ENCODE measurements around the gene MEOX1. TPM values are rescaled to one million over a fixed set of nuclear protein-coding genes. Genes with fewer than 3 reads are reported as not detected.

MEOX1 gene
- total and polyA plus RNA-seq, 4 experiments from 2014 or later = 1.7 to 8.4 (median 3.6) TPM

DNA sequence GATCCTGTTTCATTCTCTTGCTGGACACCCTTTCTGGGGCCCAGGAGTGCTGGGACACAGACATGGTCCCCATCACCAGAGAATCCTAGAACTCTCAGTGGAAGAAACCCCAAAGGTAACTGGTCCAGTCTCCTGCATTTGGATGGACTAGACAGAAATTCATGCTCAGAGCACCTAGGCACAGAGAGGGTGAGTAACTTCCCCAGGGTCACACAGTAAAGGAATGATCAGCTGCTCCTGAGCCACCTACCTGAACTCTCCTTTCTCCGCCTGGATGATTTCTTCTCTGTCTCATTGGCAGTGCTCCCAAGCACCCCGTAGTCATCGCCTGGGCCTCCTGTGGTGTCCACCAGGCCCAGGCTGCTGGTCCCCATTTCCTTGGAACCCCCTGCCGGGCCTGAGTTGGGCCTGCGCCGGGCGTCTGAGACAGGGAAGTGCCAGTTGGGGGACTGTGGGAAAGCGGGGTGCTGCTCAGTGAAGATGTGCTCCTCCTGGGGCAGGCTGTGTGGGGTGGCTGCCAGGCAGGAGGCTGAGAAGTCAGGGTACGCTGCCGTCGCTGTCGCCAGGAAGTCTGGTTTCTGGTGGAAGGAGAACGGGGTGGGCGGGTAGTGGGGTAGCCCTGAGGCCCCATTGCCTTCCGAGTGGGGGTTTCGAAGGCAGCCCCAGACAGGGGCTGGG, 767 bp downstream of the MEOX1 start:
- intact Hi-C loops (cut with micrococcal nuclease) = no loop called here
- Mint-ChIP-seq H3K9me3 (no peaks in the 10 kb centered on the region), H3K4me1 (peaks cover 22 to 64% (median 54%) of the 10 kb centered on the region in 4 donors), H3K36me3 (no peaks in the 10 kb centered on the region), H3K27me3 (no peaks in the 10 kb centered on the region), H3K4me3 (peak overlapping the region; percentile 33 to 87 (median 68)), H3K27ac (peak overlapping the region; percentile 37 to 82 (median 70))
- Histone ChIP-seq H3K27me3 (ENCODE audit: insufficient read depth, low read length) (no peaks in the 10 kb centered on the region), H3K9me3 (ENCODE audit: control insufficient read depth in 1 of 2, low read length in 2 of 2) (no peaks in the 10 kb centered on the region), H3K4me3 (ENCODE audit: low read length in 2 of 2) (peak overlapping the region in 1 of 2 donors; percentile 38), H3K36me3 (ENCODE audit: insufficient read depth, low read length) (no peaks in the 10 kb centered on the region), H3K27ac (ENCODE audit: low read depth, low read length) (peak overlapping the region; percentile 20), H3K4me1 (ENCODE audit: insufficient read depth, low read length) (peaks cover 71% of the 10 kb centered on the region)
- ChIA-PET POLR2A (ENCODE audit: partially characterized antibody) (interaction anchor here (1.4 kb wide), 1 partner anchor 273 kb away, joined by 3 read pairs; no protein-coding TSS in a partner anchor), CTCF (ENCODE audit: partially characterized antibody) (interaction anchor here (0.9 to 1.8 kb wide), 2 partner anchors 9 to 84 kb away, joined by 4 to 7 read pairs; no protein-coding TSS in a partner anchor)
- peak in 3 of 5 donors; percentile 10 to 45 (median 13) for DNase-seq

GRCh38 chr17:43659823-43660617, 1.7 kb downstream of the MEOX1 start:
- Mint-ChIP-seq H3K27me3 (no peaks in the 10 kb centered on the region), H3K9me3 (no peaks in the 10 kb centered on the region), H3K4me3 (peak overlapping the region; percentile 33 to 87 (median 68)), H3K4me1 (peaks cover 27 to 69% (median 59%) of the 10 kb centered on the region in 4 donors), H3K27ac (peak overlapping the region in 6 of 7 donors; percentile 13 to 92 (median 68)), H3K36me3 (no peaks in the 10 kb centered on the region)
- no peak for DNase-seq
- H3K27me3 ChIP-seq (ENCODE audit: insufficient read depth, low read length) = no peaks in the 10 kb centered on the region
- peak overlapping the region; percentile 20 for H3K27ac ChIP-seq (ENCODE audit: low read depth, low read length)
- POLR2A ChIA-PET (ENCODE audit: partially characterized antibody) = interaction anchor here (1.1 kb wide), 1 partner anchor 11 kb away, joined by 3 read pairs; no protein-coding TSS in a partner anchor
- peaks cover 79% of the 10 kb centered on the region for H3K4me1 ChIP-seq (ENCODE audit: insufficient read depth, low read length)
- peak overlapping the region in 1 of 2 donors; percentile 38 for H3K4me3 ChIP-seq (ENCODE audit: low read length in 2 of 2)
- no peaks in the 10 kb centered on the region for H3K36me3 ChIP-seq (ENCODE audit: insufficient read depth, low read length)
- CTCF ChIA-PET (ENCODE audit: partially characterized antibody) = interaction anchor here (1.7 to 2.1 kb wide), 3 partner anchors 8 to 86 kb away, joined by 4 to 12 read pairs (median 4); no protein-coding TSS in a partner anchor
- no peaks in the 10 kb centered on the region for H3K9me3 ChIP-seq (ENCODE audit: control insufficient read depth in 1 of 2, low read length in 2 of 2)
- intact Hi-C loops (cut with micrococcal nuclease) = no loop called here

GRCh38 chr17:43658900-43659299, 2.8 kb downstream of the MEOX1 start:
- H3K9me3 ChIP-seq (ENCODE audit: control insufficient read depth in 1 of 2, low read length in 2 of 2) = no peaks in the 10 kb centered on the region
- H3K36me3 ChIP-seq (ENCODE audit: insufficient read depth, low read length) = no peaks in the 10 kb centered on the region
- H3K27me3 ChIP-seq (ENCODE audit: insufficient read depth, low read length) = no peaks in the 10 kb centered on the region
- DNase-seq = no peak
- Mint-ChIP-seq H3K9me3 (no peaks in the 10 kb centered on the region), H3K4me3 (peak overlapping the region in 6 of 8 donors; percentile 17 to 87 (median 50)), H3K36me3 (no peaks in the 10 kb centered on the region), H3K27me3 (no peaks in the 10 kb centered on the region), H3K4me1 (peaks cover 25 to 68% (median 57%) of the 10 kb centered on the region in 4 donors), H3K27ac (peak overlapping the region in 3 of 7 donors; percentile 10 to 72 (median 12))
- no peak overlapping the region for H3K27ac ChIP-seq (ENCODE audit: low read depth, low read length)
- H3K4me1 ChIP-seq (ENCODE audit: insufficient read depth, low read length) = peaks cover 79% of the 10 kb centered on the region
- H3K4me3 ChIP-seq (ENCODE audit: low read length in 2 of 2) = peak overlapping the region in 1 of 2 donors; percentile 38
- POLR2A ChIA-PET (ENCODE audit: partially characterized antibody) = interaction anchor here (1.1 kb wide), 1 partner anchor 12 kb away, joined by 3 read pairs; no protein-coding TSS in a partner anchor
- intact Hi-C loops (cut with micrococcal nuclease) = no loop called here
- CTCF ChIA-PET (ENCODE audit: partially characterized antibody) = interaction anchor here (1.2 to 2.1 kb wide), 4 partner anchors 9 to 84 kb away, joined by 3 to 12 read pairs (median 4); no protein-coding TSS in a partner anchor

GRCh38 chr17:43655693-43656255, 5.9 kb downstream of the MEOX1 start:
- Histone ChIP-seq H3K27ac (ENCODE audit: low read depth, low read length) (no peak overlapping the region), H3K9me3 (ENCODE audit: control insufficient read depth in 1 of 2, low read length in 2 of 2) (no peaks in the 10 kb centered on the region), H3K36me3 (ENCODE audit: insufficient read depth, low read length) (no peaks in the 10 kb centered on the region), H3K4me1 (ENCODE audit: insufficient read depth, low read length) (peaks cover 54% of the 10 kb centered on the region), H3K4me3 (ENCODE audit: low read length in 2 of 2) (no peak overlapping the region), H3K27me3 (ENCODE audit: insufficient read depth, low read length) (no peaks in the 10 kb centered on the region)
- POLR2A ChIA-PET (ENCODE audit: partially characterized antibody) = interaction anchor here (1.3 kb wide), 1 partner anchor 15 kb away, joined by 4 read pairs; no protein-coding TSS in a partner anchor
- no peaks in the 10 kb centered on the region for H3K27me3 Mint-ChIP-seq
- no peaks in the 10 kb centered on the region for H3K9me3 Mint-ChIP-seq
- intact Hi-C loops (cut with micrococcal nuclease) = no loop called here
- peak overlapping the region; percentile 27 to 91 (median 88) for H3K27ac Mint-ChIP-seq
- no peak for DNase-seq
- H3K36me3 Mint-ChIP-seq = no peaks in the 10 kb centered on the region
- CTCF ChIA-PET (ENCODE audit: partially characterized antibody) = interaction anchor here (0.9 to 2.0 kb wide), 5 partner anchors 10 to 262 kb away, joined by 3 to 9 read pairs (median 3); no protein-coding TSS in a partner anchor
- H3K4me1 Mint-ChIP-seq = peaks cover 15 to 41% (median 36%) of the 10 kb centered on the region in 4 donors
- peak overlapping the region; percentile 48 to 82 (median 72) for H3K4me3 Mint-ChIP-seq

- no peak for DNase-seq
- no peak overlapping the region for H3K4me3 ChIP-seq (ENCODE audit: low read length in 2 of 2)
- Mint-ChIP-seq H3K4me3 (no peak overlapping the region), H3K4me1 (peaks cover 13 to 30% (median 25%) of the 10 kb centered on the region in 4 donors), H3K36me3 (peaks cover 0 to 4% of the 10 kb centered on the region in 2 donors), H3K27ac (no peak overlapping the region), H3K9me3 (peaks cover 0 to 2% (median 0%) of the 10 kb centered on the region in 8 donors), H3K27me3 (peaks cover under 1 to 7% of the 10 kb centered on the region in 2 donors)
- no peaks in the 10 kb centered on the region for H3K9me3 ChIP-seq (ENCODE audit: control insufficient read depth in 1 of 2, low read length in 2 of 2)
- no peaks in the 10 kb centered on the region for H3K27me3 ChIP-seq (ENCODE audit: insufficient read depth, low read length)
- ChIA-PET POLR2A (ENCODE audit: partially characterized antibody) (no interaction called here), CTCF (ENCODE audit: partially characterized antibody) (interaction anchor here (1.1 kb wide), 1 partner anchor 9 kb away, joined by 4 read pairs; no protein-coding TSS in a partner anchor)
- no peaks in the 10 kb centered on the region for H3K36me3 ChIP-seq (ENCODE audit: insufficient read depth, low read length)
- H3K4me1 ChIP-seq (ENCODE audit: insufficient read depth, low read length) = peaks cover 20% of the 10 kb centered on the region
- intact Hi-C loops (cut with micrococcal nuclease) = no loop called here
- no peak overlapping the region for H3K27ac ChIP-seq (ENCODE audit: low read depth, low read length)
These were observed 9.6 kb downstream of the MEOX1 start for GRCh38 chr17:43652124-43652480.

DNA sequence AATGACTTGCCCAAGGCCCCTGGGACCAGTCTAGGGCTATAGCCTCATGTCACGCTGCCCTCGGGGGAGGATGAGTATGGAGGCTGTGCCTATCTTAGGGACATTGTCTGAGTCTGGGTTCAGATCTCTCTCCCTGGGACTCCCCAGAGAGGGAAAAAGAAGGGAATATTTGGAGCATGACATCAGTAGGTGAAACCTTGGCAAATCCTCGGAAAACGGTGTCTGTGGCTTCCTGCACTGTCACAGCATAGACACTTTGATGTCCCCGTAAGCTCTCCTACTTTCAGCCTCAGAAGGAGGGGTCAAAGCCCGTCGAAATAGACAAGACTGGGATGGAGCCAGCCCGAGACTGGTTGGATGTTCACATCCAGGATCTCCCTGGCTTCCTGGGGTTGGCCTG, 11.3 kb downstream of the MEOX1 start:
- H3K36me3 Mint-ChIP-seq = peaks cover 0 to 4% of the 10 kb centered on the region in 2 donors
- H3K4me1 ChIP-seq (ENCODE audit: insufficient read depth, low read length) = peaks cover 8% of the 10 kb centered on the region
- H3K27ac ChIP-seq (ENCODE audit: low read depth, low read length) = no peak overlapping the region
- no peak overlapping the region for H3K4me3 ChIP-seq (ENCODE audit: low read length in 2 of 2)
- H3K27ac Mint-ChIP-seq = no peak overlapping the region
- H3K9me3 ChIP-seq (ENCODE audit: control insufficient read depth in 1 of 2, low read length in 2 of 2) = no peaks in the 10 kb centered on the region
- peaks cover 4 to 20% (median 18%) of the 10 kb centered on the region in 4 donors for H3K4me1 Mint-ChIP-seq
- no peaks in the 10 kb centered on the region for H3K27me3 ChIP-seq (ENCODE audit: insufficient read depth, low read length)
- H3K27me3 Mint-ChIP-seq = peaks cover 2 to 9% of the 10 kb centered on the region in 2 donors
- DNase-seq = no peak
- H3K36me3 ChIP-seq (ENCODE audit: insufficient read depth, low read length) = no peaks in the 10 kb centered on the region
- intact Hi-C loops (cut with micrococcal nuclease) = no loop called here
- H3K4me3 Mint-ChIP-seq = no peak overlapping the region
- ChIA-PET POLR2A (ENCODE audit: partially characterized antibody) (no interaction called here), CTCF (ENCODE audit: partially characterized antibody) (interaction anchor here (4.4 kb wide), 1 partner anchor 74 kb away, joined by 15 read pairs; no protein-coding TSS in a partner anchor)
- H3K9me3 Mint-ChIP-seq = peaks cover 0 to 2% (median 0%) of the 10 kb centered on the region in 8 donors

Data from CD4-positive, alpha-beta memory T cell (primary cell).